Endometrial microvascular endothelial cells (primary cell): ENCODE data around the gene FLT1. TPM values are rescaled to one million over a fixed set of nuclear protein-coding genes. Genes with fewer than 3 reads are reported as not detected.

Source experiments
- in situ Hi-C: cut with HindIII; loops from 2 replicates; pipeline ENCODE4 v1.10.0; 2017; ENCODE audit warnings: low sequenced_read_pairs, low pct_unique_long_range_greater_than_20kb; ENCODE audit errors: inconsistent ontology term
- total RNA-seq: library from RNA; depleted of rRNA; stranded (reverse); fragments of >200 nt; gene quantifications from one replicate; pipeline ENCODE4 v1.2.3, GENCODE V29; 2015; ENCODE audit errors: inconsistent ontology term

FLT1 gene
- total RNA-seq, 1 donor from 2014 or later = 27.7 TPM

- in situ Hi-C loops = no loop called here
These were observed 152.7 kb downstream of the FLT1 start for GRCh38 chr13:28342251-28342650.

DNA sequence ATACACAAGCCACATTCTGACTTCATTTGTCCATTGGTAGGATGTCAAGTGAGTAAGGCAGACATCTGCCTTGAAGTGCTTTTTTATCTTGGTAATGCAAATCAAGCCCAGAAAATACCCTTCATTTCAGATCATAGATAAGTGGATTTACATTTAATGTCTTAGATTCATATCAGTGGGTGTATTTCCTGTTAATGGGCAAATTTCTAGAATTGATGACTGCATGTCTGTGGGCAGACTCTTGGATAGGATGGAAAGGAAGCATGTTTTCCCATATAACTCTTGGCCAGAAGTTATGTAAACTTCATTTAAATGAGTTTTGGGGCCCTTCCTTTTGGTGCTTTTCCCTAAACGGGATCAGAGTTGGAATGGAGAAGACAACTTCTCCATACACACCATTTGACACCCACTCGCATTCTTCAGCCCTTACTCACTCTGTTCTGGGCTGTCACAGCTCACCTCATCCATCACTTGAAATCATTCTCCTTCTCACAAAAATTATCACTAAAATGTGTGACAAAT lies 154.6 kb downstream of the FLT1 start:
- in situ Hi-C loops = no loop called here

DNA sequence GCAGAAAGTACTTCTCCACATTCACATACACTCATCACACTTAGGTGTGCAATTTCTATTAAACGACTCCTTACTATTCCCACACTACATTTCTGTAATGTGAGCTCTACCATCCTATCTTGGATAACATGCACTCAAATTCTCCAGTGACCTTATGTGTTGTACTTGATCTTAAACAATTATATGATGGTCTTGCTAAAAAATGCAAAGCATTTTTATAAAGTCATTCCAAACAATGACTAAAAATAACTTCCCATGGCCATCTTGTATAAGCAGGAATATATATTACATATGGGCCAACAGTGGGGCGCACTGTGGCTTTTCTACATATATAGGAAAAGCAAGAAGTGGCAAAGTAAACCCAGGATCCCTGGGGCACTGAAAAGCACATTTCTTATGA lies 155.5 kb downstream of the FLT1 start:
- in situ Hi-C loops = no loop called here

DNA sequence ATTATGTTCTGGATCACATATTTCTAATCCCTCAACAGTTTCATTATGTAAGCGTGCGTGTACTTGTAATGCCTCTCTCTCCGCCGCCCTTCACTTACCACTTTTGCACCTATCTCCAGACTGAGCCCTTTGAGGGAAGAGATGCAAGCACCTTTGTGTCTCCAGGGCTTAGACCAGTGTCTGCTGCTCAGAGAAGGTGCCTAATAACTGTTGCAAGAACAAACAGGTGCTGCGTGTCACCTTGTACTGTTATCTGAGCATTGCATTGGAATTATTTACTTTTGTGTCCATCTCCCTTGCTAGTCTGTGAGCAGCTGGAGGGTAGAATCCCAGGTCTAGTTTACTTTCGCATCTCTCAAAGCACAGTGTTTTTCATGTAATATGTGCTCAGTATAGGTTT lies 156.2 kb downstream of the FLT1 start:
- in situ Hi-C loops = no loop called here

- in situ Hi-C loops = no loop called here
These were observed 156.8 kb downstream of the FLT1 start for GRCh38 chr13:28338006-28338574.

DNA sequence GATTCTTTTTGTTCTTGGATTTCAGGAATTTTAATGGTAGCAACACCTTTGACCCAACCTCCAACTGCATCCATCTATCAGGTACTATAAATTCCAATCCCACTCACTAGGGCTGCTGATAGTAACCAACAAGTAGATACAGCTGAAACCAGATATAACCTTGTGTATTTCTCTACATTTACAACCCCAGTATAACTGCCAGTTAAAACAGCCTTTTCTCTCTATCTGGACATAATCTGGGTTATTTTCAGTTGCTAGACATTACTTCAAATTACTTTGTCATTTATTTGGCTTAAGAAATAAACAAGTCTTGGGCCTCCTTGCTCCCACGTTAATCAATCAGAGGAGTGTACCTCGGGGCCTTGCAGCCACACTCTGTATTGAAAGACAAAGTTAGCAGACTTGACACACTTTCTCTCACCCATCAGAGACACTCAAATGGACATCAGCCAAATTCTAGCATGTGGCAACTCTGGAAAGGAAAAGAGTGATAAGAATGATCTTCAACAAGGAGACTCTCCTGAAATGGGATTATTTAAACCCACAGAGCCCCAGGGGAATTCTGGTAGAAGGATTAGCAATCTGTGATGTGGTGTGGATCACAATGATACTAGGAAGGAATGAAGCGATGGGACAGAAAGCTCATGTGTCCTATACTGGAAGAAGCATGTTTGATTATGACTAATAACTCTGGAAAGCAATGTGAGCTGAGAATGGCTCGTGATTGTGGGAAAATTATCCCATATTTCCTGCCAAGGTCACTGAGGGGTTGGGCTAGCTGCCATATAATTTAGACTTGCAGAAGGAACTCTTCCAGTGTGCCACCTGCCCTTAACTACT lies 157.5 kb downstream of the FLT1 start:
- in situ Hi-C loops = no loop called here

- in situ Hi-C loops = no loop called here
These were observed 158.7 kb downstream of the FLT1 start for GRCh38 chr13:28336193-28336657.

DNA sequence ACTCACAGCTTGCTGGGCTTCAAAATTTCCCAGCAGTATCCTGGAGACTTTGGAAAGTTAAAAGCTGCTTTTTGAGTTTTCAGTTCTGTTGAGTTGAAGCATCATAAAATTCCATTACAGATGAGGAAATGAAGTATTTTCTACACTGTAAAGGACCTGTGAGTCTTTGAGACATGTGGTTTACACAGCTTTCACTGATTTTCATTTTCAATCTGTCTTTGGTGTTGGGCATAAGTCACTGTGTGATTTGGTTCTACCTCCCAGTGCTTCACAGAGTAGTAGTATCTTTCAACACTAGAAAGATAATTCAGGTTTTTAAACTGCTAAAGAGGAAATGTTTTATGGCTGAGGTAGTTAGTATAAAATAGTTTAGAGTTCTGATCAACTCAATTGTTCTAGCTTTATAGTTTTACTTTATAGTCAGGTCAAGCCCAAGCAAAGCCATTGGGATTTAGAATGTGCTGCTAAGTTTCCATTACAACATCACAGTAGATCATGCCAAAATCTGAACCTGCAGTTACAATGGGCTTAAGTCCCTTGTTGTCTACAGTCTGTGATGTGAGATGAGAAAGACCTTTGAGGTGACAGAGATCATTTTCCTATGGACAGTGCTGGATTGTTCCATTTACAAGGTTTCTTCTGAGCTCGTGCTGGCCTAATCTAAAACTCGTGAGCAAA lies 161.6 kb downstream of the FLT1 start:
- in situ Hi-C loops = no loop called here

DNA sequence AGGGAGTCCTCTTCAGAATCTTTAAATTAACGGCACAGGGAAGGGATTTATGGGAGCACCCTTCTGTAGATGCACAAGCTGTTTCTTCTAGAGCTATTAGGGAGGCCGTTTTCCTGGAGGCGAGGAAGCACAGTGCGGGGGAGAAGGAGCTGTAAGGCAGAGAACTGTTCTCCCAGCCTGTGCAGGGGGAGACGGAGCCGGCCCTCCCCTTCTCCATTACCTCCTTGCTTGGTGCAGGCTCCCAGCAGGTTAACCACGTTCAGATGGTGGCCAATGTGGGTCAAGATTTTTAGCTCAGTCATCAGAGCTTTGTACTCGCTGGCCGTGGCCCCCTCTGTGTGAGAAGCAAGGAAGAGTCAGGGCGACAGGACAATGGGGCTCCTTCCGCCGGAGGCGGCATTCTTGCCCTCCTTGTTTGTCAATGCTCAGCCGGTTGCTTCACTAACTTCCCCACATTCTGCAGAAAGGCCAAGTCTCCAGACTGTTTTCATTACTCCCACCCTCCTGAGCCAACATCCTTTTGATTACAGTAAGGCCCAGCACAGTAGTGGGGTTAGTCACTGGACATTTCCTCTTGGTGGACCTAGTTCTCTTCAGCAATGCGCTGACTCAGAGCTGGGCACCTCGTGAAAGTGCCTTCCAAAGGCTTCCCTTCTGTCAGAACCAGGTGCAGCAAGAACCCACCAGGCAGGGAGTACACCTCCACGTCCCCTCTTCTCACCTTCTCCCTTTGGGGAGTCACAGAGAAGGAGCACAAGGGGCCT lies 165.4 kb downstream of the FLT1 start:
- in situ Hi-C loops = no loop called here

DNA sequence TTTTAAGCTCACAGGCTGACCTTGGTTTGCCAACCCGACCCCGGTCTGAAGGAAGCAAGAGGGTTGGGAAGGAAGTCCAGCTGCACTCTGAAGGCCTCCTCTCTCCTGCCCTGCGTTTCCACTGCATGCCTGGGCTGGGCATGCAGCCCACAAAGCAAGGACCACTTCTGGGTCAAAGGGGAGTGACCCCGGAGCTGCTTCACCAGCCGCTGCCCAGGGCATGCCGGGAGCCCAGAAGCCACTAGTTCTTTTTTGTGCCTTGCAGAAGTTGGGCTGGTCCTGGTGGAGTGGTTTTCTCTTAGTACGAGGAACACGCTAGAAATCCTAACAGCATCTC lies 166.7 kb downstream of the FLT1 start:
- in situ Hi-C loops = no loop called here

GRCh38 chr13:28327373-28328270 lies 167.3 kb downstream of the FLT1 start:
- in situ Hi-C loops = no loop called here

DNA sequence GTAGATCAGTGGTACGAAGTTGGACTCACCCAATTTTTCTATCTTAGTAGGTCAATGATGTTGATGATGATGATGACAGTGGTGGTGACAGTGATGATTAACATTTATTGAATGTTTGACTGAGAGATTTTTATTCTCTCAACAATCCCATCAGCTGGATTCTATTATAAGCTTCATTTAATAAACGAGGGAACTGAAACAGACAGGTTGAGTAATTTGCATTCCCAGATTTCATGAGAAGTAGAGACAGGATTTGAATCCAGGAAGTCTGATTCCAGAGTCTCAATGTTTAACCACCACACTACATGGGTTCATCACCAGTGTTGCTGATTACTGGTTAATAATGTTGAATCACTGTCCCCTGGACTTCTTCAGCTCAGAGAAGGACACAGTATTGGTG lies 168.9 kb downstream of the FLT1 start:
- in situ Hi-C loops = no loop called here

DNA sequence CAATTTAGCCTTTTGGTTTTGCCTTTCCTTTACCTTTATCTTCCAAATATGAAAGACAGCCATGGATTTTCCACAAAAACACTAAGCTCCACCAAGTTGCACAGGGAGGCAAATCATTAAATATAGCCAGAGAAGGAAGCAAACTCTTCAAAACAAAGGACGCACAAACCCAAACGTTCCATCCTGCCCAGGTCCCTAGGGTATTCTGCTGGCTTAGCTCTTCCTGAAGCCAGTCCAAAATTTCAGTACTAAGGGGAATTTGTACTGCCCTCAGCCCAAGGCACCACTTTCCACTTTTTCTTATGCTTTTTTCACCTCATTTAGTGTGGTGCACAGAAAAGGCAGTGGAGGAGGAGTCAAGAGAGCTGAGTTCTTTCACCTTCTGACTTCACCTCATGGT lies 169.9 kb downstream of the FLT1 start:
- in situ Hi-C loops = no loop called here

DNA sequence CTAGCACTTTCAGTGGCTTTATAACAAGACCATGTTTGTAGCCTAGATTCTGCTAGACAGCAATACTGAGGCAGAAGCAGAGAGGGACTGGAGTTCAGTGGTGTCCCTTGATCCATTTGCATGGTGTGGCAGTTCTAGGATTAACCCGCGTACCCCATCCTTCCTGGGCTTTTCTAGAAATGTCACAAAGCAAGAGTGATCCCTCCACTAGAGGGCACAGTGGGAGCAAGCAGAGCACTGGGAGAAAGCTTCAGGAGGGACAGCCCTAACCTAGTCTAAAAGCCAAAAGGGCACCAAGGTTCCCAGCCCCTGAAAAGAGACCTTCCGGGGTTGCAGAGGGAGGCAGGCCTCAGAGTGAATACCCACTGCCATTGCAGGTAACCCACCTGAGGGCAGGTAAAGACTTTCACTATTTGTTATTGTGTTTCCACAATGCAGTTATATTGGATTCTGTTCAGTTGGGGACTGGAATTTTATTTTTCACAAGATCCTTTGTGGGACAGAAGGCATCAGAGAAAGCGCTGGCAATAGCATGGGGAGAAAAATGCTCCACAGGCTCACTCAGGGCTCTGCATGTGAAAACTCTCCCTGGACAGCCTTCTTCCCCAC lies 170.6 kb downstream of the FLT1 start:
- in situ Hi-C loops = loop anchor here (5.0 kb wide), 2 partner anchors 83 to 208 kb away; no protein-coding TSS in a partner anchor

DNA sequence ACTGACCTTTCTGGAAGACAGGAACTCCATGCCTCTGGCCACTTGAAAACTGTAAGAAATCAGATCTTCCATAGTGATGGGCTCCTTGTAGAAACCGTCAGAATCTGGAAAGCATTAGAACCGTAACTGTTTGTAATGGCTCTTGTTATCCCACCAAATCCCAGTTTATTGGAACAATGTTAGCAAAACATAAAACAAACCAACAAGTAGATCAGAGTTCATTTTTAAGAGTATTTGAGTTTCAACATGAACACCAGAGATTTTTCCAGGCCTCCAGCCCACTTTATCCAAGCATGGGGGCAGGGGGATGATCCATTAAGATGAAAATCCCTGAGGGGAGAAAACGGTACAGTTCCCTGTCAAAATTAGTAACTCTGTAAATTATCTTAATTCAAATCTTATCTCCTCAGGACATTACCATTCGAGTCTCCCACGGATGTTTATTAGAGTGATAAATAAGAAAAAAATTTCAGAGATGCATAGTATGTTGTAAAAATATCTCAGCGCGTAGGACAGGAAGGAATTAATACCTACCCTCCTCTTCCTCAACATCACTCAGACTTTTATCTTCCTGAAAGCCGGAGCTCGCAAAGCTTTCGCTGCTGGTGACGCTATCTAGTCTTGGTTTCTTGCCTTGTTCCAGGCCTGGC lies 172.5 kb downstream of the FLT1 start:
- in situ Hi-C loops = loop anchor here (5.0 kb wide), 2 partner anchors 85 to 210 kb away; no protein-coding TSS in a partner anchor

DNA sequence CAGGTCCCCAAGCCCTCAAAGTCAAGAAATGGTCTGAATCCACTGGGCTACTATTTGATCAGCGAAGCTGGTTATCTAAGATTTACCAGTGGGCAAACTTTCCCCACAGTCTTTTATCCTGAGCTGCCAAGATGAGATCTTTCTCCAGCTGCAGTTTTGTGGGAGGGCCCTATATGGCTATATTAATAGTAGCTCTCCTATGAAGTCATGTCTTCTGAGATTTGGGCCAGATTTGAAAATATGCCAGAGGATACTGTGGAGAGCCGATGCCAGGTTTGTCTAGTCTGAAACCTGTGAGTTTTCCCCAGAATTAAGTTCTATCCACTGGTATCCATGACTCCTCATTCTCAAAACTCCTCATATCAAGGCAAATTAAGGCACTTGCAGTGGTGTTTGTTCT lies 173.2 kb downstream of the FLT1 start:
- in situ Hi-C loops = loop anchor here (5.0 kb wide), 2 partner anchors 86 to 211 kb away; no protein-coding TSS in a partner anchor
